GM21390 (cell line): ENCODE results near the gene TOMM7.

ENCODE experiments used
- ATAC-seq: cut with Tn5 transposase; IDR thresholded peaks from one replicate; pipeline ENCODE4 v1.9.1; 2021; ENCODE audit not compliant: unreplicated experiment

Gene TOMM7

GRCh38 chr7:22822486-22823141 is at the start of gene TOMM7:
Gene TOMM7, minus strand, starts transcription at chr7:22822849. Its CDS starts 70 bp downstream, at chr7:22822779.
- peak; percentile 87 for ATAC-seq

GRCh38 chr7:22872096-22872807 is 49.6 kb upstream of the TOMM7 start:
- ATAC-seq = peak; percentile 98

- no peak for ATAC-seq
Observed at GRCh38 chr7:22871661-22872060, 49.0 kb upstream of the TOMM7 start.

- ATAC-seq = no peak
Observed at GRCh38 chr7:22868509-22868908, 45.9 kb upstream of the TOMM7 start.

- ATAC-seq = no peak
Observed at GRCh38 chr7:22867589-22867988, 44.9 kb upstream of the TOMM7 start.

GRCh38 chr7:22867003-22867402 is 44.4 kb upstream of the TOMM7 start:
- ATAC-seq = no peak

GRCh38 chr7:22865602-22865960 is 42.9 kb upstream of the TOMM7 start:
- ATAC-seq = no peak

- no peak for ATAC-seq
Observed at GRCh38 chr7:22864855-22865601, 42.4 kb upstream of the TOMM7 start.

- ATAC-seq = no peak
Observed at GRCh38 chr7:22864301-22864700, 41.7 kb upstream of the TOMM7 start.

GRCh38 chr7:22863156-22863899 is 40.7 kb upstream of the TOMM7 start:
- ATAC-seq = no peak

GRCh38 chr7:22861576-22861975 is 38.9 kb upstream of the TOMM7 start:
- ATAC-seq = no peak

- ATAC-seq = no peak
Observed at GRCh38 chr7:22860784-22861482, 38.3 kb upstream of the TOMM7 start.

GRCh38 chr7:22860337-22860736 is 37.7 kb upstream of the TOMM7 start:
- ATAC-seq = no peak

- ATAC-seq = no peak
Observed at GRCh38 chr7:22859641-22860290, 37.1 kb upstream of the TOMM7 start.

- ATAC-seq = no peak
Observed at GRCh38 chr7:22858640-22859561, 36.3 kb upstream of the TOMM7 start.

- no peak for ATAC-seq
Observed at GRCh38 chr7:22858274-22858639, 35.6 kb upstream of the TOMM7 start.

GRCh38 chr7:22856416-22856815 is 33.8 kb upstream of the TOMM7 start:
- ATAC-seq = no peak

GRCh38 chr7:22855049-22855392 is 32.4 kb upstream of the TOMM7 start:
- peak; percentile 9 for ATAC-seq
